Uterus (tissue), 2 donors: ENCODE data around the gene GDF10.

Source experiments
- POLR2A ChIP-seq, 2 donors: fragments of 450-650 bp; IDR thresholded peaks; one replicate each; pipeline ENCODE4 v1.6.1; 2016; ENCODE audit warnings: antibody characterized with exemption in 2 of 2, mild to moderate bottlenecking in 1 of 2, moderate library complexity in 1 of 2
- TF ChIP-seq, protein P1 (sequence below), 4 experiments: fragments of 200-600 bp in 2 of 4; fragments of 450-650 bp in 2 of 4; sonication (generic) in 2 of 4; IDR thresholded peaks; one replicate each; pipeline ENCODE4 v1.5.1; 2016 to 2019; ENCODE audit warnings: antibody characterized with exemption in 4 of 4, mild to moderate bottlenecking in 2 of 4, moderate library complexity in 1 of 4

DNA sequence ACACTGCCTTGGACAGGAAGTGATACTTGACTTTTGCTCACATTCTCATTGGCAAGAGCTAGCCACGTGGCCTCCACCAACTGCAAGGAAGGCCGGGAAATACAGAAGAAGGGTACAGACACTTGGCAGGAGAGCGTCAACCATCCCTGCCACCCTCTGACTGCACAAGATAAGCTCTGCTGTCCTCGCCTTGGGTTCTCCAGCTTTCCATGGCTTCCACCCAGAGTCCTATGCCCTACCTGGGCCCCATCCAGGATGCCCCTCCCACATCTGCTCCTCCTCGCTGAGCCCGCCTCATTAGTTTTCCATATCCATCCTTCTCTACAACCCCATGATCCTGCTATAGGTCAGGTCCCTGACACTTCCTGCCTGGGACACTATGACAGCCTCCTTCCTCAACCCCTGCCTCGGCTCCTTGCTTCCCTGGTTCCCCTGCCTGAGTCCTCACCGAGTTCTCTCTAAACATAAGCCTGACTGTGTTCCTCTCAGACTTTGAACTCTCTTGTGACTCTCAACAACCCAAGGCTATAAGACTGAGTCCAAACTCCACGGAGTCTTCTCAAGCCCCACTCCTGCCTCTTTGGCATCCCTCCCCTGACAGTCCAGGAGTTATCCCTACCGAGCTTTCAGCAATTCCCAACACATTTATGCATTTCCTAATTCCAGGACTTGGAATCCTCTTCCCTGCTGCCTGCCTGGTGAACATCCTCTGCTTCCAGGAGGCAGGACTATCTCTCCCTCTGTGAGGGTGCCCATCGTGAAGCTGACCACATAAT is 23.2 kb upstream of the GDF10 start:
- no peak for TF ChIP-seq POLR2A (IDR thresholded peaks at IDR 0.05)
- TF ChIP-seq, protein P1, sequence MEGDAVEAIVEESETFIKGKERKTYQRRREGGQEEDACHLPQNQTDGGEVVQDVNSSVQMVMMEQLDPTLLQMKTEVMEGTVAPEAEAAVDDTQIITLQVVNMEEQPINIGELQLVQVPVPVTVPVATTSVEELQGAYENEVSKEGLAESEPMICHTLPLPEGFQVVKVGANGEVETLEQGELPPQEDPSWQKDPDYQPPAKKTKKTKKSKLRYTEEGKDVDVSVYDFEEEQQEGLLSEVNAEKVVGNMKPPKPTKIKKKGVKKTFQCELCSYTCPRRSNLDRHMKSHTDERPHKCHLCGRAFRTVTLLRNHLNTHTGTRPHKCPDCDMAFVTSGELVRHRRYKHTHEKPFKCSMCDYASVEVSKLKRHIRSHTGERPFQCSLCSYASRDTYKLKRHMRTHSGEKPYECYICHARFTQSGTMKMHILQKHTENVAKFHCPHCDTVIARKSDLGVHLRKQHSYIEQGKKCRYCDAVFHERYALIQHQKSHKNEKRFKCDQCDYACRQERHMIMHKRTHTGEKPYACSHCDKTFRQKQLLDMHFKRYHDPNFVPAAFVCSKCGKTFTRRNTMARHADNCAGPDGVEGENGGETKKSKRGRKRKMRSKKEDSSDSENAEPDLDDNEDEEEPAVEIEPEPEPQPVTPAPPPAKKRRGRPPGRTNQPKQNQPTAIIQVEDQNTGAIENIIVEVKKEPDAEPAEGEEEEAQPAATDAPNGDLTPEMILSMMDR (IDR thresholded peaks at IDR 0.05), result no peak
